ENCODE measurements around the gene ABHD17A. TPM values are rescaled to one million over a fixed set of nuclear protein-coding genes. Genes with fewer than 3 reads are reported as not detected.

ABHD17A gene
- total and polyA plus RNA-seq, 9 of the 15 experiments (the other 6 are each of a cell fraction or from before 2014, with no cell fraction given): 0.04 to 135 (median 21.8) TPM; not detected in 1

GRCh38 chr19:1931445-1931844, 46.1 kb upstream of the ABHD17A start:
- intact Hi-C loops (cut with micrococcal nuclease) (no loop called here), in situ Hi-C loops (cut with MboI) (no loop called here)
- WGBS (ENCODE audit: insufficient coverage, low coverage, missing lambda C conversion rate): 20% methylated on average over 1 of the region's 1 CpG
- TF ChIP-seq SNRNP70 (optimal IDR thresholded peaks at IDR 0.05; ENCODE audit: low read depth, low read length) (no peak), ZNF239 (CRISPR knock-in tag; IDR thresholded peaks at IDR 0.05) (no peak), ADNP (tag; IDR thresholded peaks at IDR 0.05) (peak; percentile 74), KDM1A (IDR thresholded peaks at IDR 0.05) (peak; percentile 49 to 74; a peak in 3 of 4 replicates), TRIM24 (IDR thresholded peaks at IDR 0.05) (peak in 1 of 2 experiments; percentile 34; a peak in 1 of 4 replicates), CBX1 (IDR thresholded peaks at IDR 0.05; ENCODE audit: low read depth) (0 out of 2 replicates have a peak, but pooled peaks have one; percentile 58), MYC (IDR thresholded peaks at IDR 0.05; ENCODE audit: low read depth, low read length) (no peak), MYC (CRISPR knock-in tag; IDR thresholded peaks at IDR 0.05; ENCODE audit: borderline replicate concordance, low read depth) (no peak), SNIP1 (IDR thresholded peaks at IDR 0.05; ENCODE audit: low read depth) (no peak), CHD4 (IDR thresholded peaks at IDR 0.05; ENCODE audit: insufficient read depth, insufficient replicate concordance, low read depth, low read length, poor library complexity, severe bottlenecking) (peak; percentile 65), IRF1 (CRISPR knock-in tag; IDR thresholded peaks at IDR 0.05; ENCODE audit: borderline replicate concordance) (no peak), BCOR (IDR thresholded peaks at IDR 0.05) (peak; percentile 96), HMGXB4 (CRISPR knock-in tag; IDR thresholded peaks at IDR 0.05) (no peak), RBM25 (IDR thresholded peaks at IDR 0.05; ENCODE audit: low read depth, low read length, severe bottlenecking) (peak; percentile 49), CHD1 (IDR thresholded peaks at IDR 0.05; ENCODE audit: low read length) (no peak), RBM15 (IDR thresholded peaks at IDR 0.05; ENCODE audit: insufficient read depth, low read length) (no peak), SMARCA5 (IDR thresholded peaks at IDR 0.05) (peak; percentile 53; the same call in 1 of the 2 replicates), SETDB1 (IDR thresholded peaks at IDR 0.05; ENCODE audit: low read length) (no peak), DEAF1 (CRISPR knock-in tag; IDR thresholded peaks at IDR 0.05) (no peak), CBX3 (IDR thresholded peaks at IDR 0.05; ENCODE audit: borderline replicate concordance in 1 of 2, low read length in 2 of 2) (peak in 1 of 2 experiments; percentile 89; a peak in 2 of 3 replicates), TRIM28 (IDR thresholded peaks at IDR 0.05) (peak; percentile 67; the same call in 1 of the 2 replicates)
- DNase-seq (ENCODE audit: extremely low read depth in 1 of 4, low spot score in 3 of 4) (no peak), FAIRE-seq (no peak), ATAC-seq (no peak)
- Histone ChIP-seq H4K20me1 (replicated peaks; ENCODE audit: control insufficient read depth, insufficient read depth, low read length) (no peaks in the 10 kb centered on the region), H3K27ac (ENCODE audit: extremely low read depth, low read depth, low read length) (no peak overlapping the region), H3K79me2 (ENCODE audit: control insufficient read depth, insufficient read depth, low read length) (no peaks in the 10 kb centered on the region), H3K4me2 (ENCODE audit: insufficient read depth, low read length) (no peak overlapping the region), H3K4me1 (replicated peaks in 1 of 2; ENCODE audit: control insufficient read depth in 2 of 2, insufficient read depth in 2 of 2, low read length in 2 of 2) (peaks cover 6 to 29% of the 10 kb centered on the region in 2 experiments; a peak in 3 of 5 replicates), H3K36me3 (ENCODE audit: control insufficient read depth, insufficient read depth, low read length) (no peaks in the 10 kb centered on the region), H3K27me3 (ENCODE audit: control insufficient read depth in 2 of 2, insufficient read depth in 2 of 2, low read length in 2 of 2) (no peaks in the 10 kb centered on the region), H3K9me3 (replicated peaks; ENCODE audit: control insufficient read depth, insufficient read depth, low read depth, low read length) (peaks cover 7% of the 10 kb centered on the region; the same call in 1 of the 2 replicates), H3K9ac (ENCODE audit: insufficient read depth in 1 of 2, low read depth in 2 of 2, low read length in 2 of 2) (no peak overlapping the region), H3K4me3 (no peak overlapping the region), H3K9me1 (ENCODE audit: control insufficient read depth, insufficient read depth, low read length) (no peaks in the 10 kb centered on the region), H2AFZ (ENCODE audit: low read depth, low read length) (no peak overlapping the region)
- CTCF ChIA-PET (ENCODE audit: low intra/inter-chr PET ratio): no interaction called here
- POLR2A ChIA-PET: interaction anchor here (0.6 kb wide), 2 partner anchors 157 to 198 kb away, joined by 3 read pairs; no protein-coding TSS in a partner anchor
- no TSS peak for BruUV-seq (replicated peaks)

Measured in K562 (cell line).